HG02840 (cell line): ENCODE results near the gene RABGGTB.
"Not testable (repeated sequence)": the region's sequence is repeated elsewhere in the genome, so short reads cannot be mapped to it uniquely, and the experiment has no call there.

Experiments used
- ATAC-seq: cut with Tn5 transposase; IDR thresholded peaks from one replicate; pipeline ENCODE4 v1.9.1; 2021; ENCODE audit warnings: mild to moderate bottlenecking, moderate library complexity, moderate number of reproducible peaks; ENCODE audit not compliant: unreplicated experiment, low FRiP score

The RABGGTB gene

GRCh38 chr1:75785983-75786853 lies at the start of gene RABGGTB:
TSS of gene RABGGTB (plus strand) at chr1:75786256. CDS start at chr1:75786272, 16 bp downstream.
- ATAC-seq: peak; percentile 81

- ATAC-seq: no peak
These were observed 43.9 kb upstream of the RABGGTB start for GRCh38 chr1:75742047-75742625.

- ATAC-seq: peak; percentile 77
These were observed 40.8 kb upstream of the RABGGTB start for GRCh38 chr1:75745276-75745675.

GRCh38 chr1:75757210-75757609 lies 28.8 kb upstream of the RABGGTB start:
- ATAC-seq: not testable (repeated sequence)

- not testable (repeated sequence) for ATAC-seq
These were observed 27.5 kb upstream of the RABGGTB start for GRCh38 chr1:75758543-75758942.

- no peak for ATAC-seq
These were observed 21.9 kb upstream of the RABGGTB start for GRCh38 chr1:75764057-75764655.

GRCh38 chr1:75765697-75766355 lies 20.2 kb upstream of the RABGGTB start:
- ATAC-seq: no peak

GRCh38 chr1:75768016-75768415 lies 18.0 kb upstream of the RABGGTB start:
- ATAC-seq: no peak

- ATAC-seq: no peak
These were observed 15.3 kb upstream of the RABGGTB start for GRCh38 chr1:75770761-75771160.

GRCh38 chr1:75771978-75772377 lies 14.1 kb upstream of the RABGGTB start:
- ATAC-seq: no peak

- ATAC-seq: not testable (repeated sequence)
These were observed 8.2 kb upstream of the RABGGTB start for GRCh38 chr1:75777812-75778211.

GRCh38 chr1:75778694-75779093 lies 7.4 kb upstream of the RABGGTB start:
- ATAC-seq: not testable (repeated sequence)

GRCh38 chr1:75780183-75780582 lies 5.9 kb upstream of the RABGGTB start:
- not testable (repeated sequence) for ATAC-seq

- ATAC-seq: not testable (repeated sequence)
These were observed 2.1 kb upstream of the RABGGTB start for GRCh38 chr1:75783920-75784319.

GRCh38 chr1:75785320-75785982 lies 605 bp upstream of the RABGGTB start:
- peak; percentile 19 for ATAC-seq

- ATAC-seq: no peak
These were observed 941 bp downstream of the RABGGTB start for GRCh38 chr1:75786901-75787493.

GRCh38 chr1:75787524-75787923 lies 1.5 kb downstream of the RABGGTB start:
- no peak for ATAC-seq

GRCh38 chr1:75789988-75790387 lies 3.9 kb downstream of the RABGGTB start:
- no peak for ATAC-seq

- ATAC-seq: no peak
These were observed 5.0 kb downstream of the RABGGTB start for GRCh38 chr1:75791022-75791421.

GRCh38 chr1:75792091-75792490 lies 6.0 kb downstream of the RABGGTB start:
- ATAC-seq: no peak
